ENCODE results near the gene WDR1. TPM values are rescaled to one million over a fixed set of nuclear protein-coding genes. Genes with fewer than 3 reads are reported as not detected.

Gene WDR1
- total and polyA plus RNA-seq, 2 donors (not counting 3 experiments of a cell fraction or from before 2014, with no cell fraction given), result 590 to 660 TPM

GRCh38 chr4:10105920-10106319, 10.7 kb downstream of the WDR1 start:
- peaks cover 98% of the 10 kb centered on the region for H3K79me2 ChIP-seq (ENCODE audit: control insufficient read depth, insufficient read depth, low read length)
- intact Hi-C loops (cut with micrococcal nuclease) (loop anchor here (1.0 kb wide), 2 partner anchors 9 to 10 kb away; no protein-coding TSS in a partner anchor), dilution Hi-C loops (cut with MboI; ENCODE audit: extremely low pct_ligation_motif_present, low sequenced_read_pairs) (no loop called here)
- H3K4me1 ChIP-seq (ENCODE audit: control insufficient read depth, extremely low read depth, insufficient read depth, low read length), result peaks cover 48% of the 10 kb centered on the region
- H4K20me1 ChIP-seq (replicated peaks; ENCODE audit: control insufficient read depth, extremely low read depth, insufficient read depth, low read length), result peaks cover 14% of the 10 kb centered on the region
- H2AFZ ChIP-seq (ENCODE audit: low read depth, low read length), result no peak overlapping the region
- DNase-seq (ENCODE audit: low read depth, low spot score), result no peak
- ChIA-PET POLR2A (interaction anchor here (0.8 to 5.6 kb wide), 4 partner anchors 8 to 76 kb away, joined by 6 to 110 read pairs (median 22); partner anchors contain the start of gene WDR1), CTCF (interaction anchor here (1.1 to 7.1 kb wide), 6 partner anchors 10 to 52 kb away, joined by 4 to 40 read pairs (median 6); partner anchors contain the start of gene WDR1)
- peak overlapping the region; percentile 33 for H3K4me2 ChIP-seq (ENCODE audit: insufficient read depth, low read length)
- H3K9me3 ChIP-seq (replicated peaks; ENCODE audit: control insufficient read depth, insufficient read depth, low read length), result no peaks in the 10 kb centered on the region
- H3K27me3 ChIP-seq (ENCODE audit: control insufficient read depth in 2 of 2, insufficient read depth in 2 of 2, low read length in 2 of 2), result no peaks in the 10 kb centered on the region
- no TSS peak for BruUV-seq (replicated peaks)
- FAIRE-seq, result no peak
- peaks cover 19 to 34% of the 10 kb centered on the region in 2 experiments for H3K36me3 ChIP-seq (ENCODE audit: control insufficient read depth in 2 of 2, extremely low read depth in 1 of 2, insufficient read depth in 2 of 2, low read length in 2 of 2)
- peak overlapping the region; percentile 58 for H3K27ac ChIP-seq (ENCODE audit: insufficient read depth, low read depth, low read length)
- no peaks in the 10 kb centered on the region for H3K9me1 ChIP-seq (replicated peaks; ENCODE audit: control insufficient read depth, extremely low read depth, insufficient read depth, low read length)
- no peak overlapping the region for H3K9ac ChIP-seq (replicated peaks; ENCODE audit: extremely low read depth, insufficient read depth, low read length)
- no peak overlapping the region for H3K4me3 ChIP-seq (replicated peaks in 1 of 3; ENCODE audit: insufficient read depth in 1 of 3, low read depth in 1 of 3, low read length in 3 of 3)
- TF ChIP-seq POLR2A (IDR thresholded peaks at IDR 0.05; ENCODE audit: low read depth, low read length) (peak; percentile 31), MAX (IDR thresholded peaks at IDR 0.05; ENCODE audit: insufficient read depth, insufficient read length) (no peak), CTCF (IDR thresholded peaks at IDR 0.05; ENCODE audit: extremely low read depth in 1 of 2, insufficient read depth in 1 of 2, low read depth in 1 of 2, low read length in 2 of 2) (no peak)

GRCh38 chr4:10105421-10105820, 11.2 kb downstream of the WDR1 start:
- Histone ChIP-seq H2AFZ (ENCODE audit: low read depth, low read length) (no peak overlapping the region), H3K9me1 (replicated peaks; ENCODE audit: control insufficient read depth, extremely low read depth, insufficient read depth, low read length) (no peaks in the 10 kb centered on the region), H3K9ac (replicated peaks; ENCODE audit: extremely low read depth, insufficient read depth, low read length) (no peak overlapping the region), H4K20me1 (replicated peaks; ENCODE audit: control insufficient read depth, extremely low read depth, insufficient read depth, low read length) (peaks cover 14% of the 10 kb centered on the region), H3K79me2 (ENCODE audit: control insufficient read depth, insufficient read depth, low read length) (peaks cover 98% of the 10 kb centered on the region), H3K4me1 (ENCODE audit: control insufficient read depth, extremely low read depth, insufficient read depth, low read length) (peaks cover 46% of the 10 kb centered on the region), H3K9me3 (replicated peaks; ENCODE audit: control insufficient read depth, insufficient read depth, low read length) (no peaks in the 10 kb centered on the region), H3K4me3 (replicated peaks in 1 of 3; ENCODE audit: insufficient read depth in 1 of 3, low read depth in 1 of 3, low read length in 3 of 3) (no peak overlapping the region), H3K36me3 (ENCODE audit: control insufficient read depth in 2 of 2, extremely low read depth in 1 of 2, insufficient read depth in 2 of 2, low read length in 2 of 2) (peaks cover 19 to 34% of the 10 kb centered on the region in 2 experiments), H3K27me3 (ENCODE audit: control insufficient read depth in 2 of 2, insufficient read depth in 2 of 2, low read length in 2 of 2) (no peaks in the 10 kb centered on the region), H3K4me2 (ENCODE audit: insufficient read depth, low read length) (no peak overlapping the region), H3K27ac (ENCODE audit: insufficient read depth, low read depth, low read length) (no peak overlapping the region)
- intact Hi-C loops (cut with micrococcal nuclease) (no loop called here), dilution Hi-C loops (cut with MboI; ENCODE audit: extremely low pct_ligation_motif_present, low sequenced_read_pairs) (no loop called here)
- ChIA-PET POLR2A (interaction anchor here (0.8 to 5.6 kb wide), 4 partner anchors 7 to 76 kb away, joined by 6 to 110 read pairs (median 22); partner anchors contain the start of gene WDR1), CTCF (interaction anchor here (1.4 to 2.1 kb wide), 3 partner anchors 9 to 12 kb away, joined by 4 to 6 read pairs (median 5); partner anchors contain the start of gene WDR1)
- DNase-seq (ENCODE audit: low read depth, low spot score) (no peak), FAIRE-seq (no peak)
- TF ChIP-seq POLR2A (IDR thresholded peaks at IDR 0.05; ENCODE audit: low read depth, low read length) (no peak), EZH2 (IDR thresholded peaks at IDR 0.05; ENCODE audit: borderline replicate concordance, low read depth, low read length, severe bottlenecking) (no peak), MYC (IDR thresholded peaks at IDR 0.05; ENCODE audit: low read depth, low read length) (no peak), POLR2AphosphoS5 (IDR thresholded peaks at IDR 0.05; ENCODE audit: insufficient read depth, low read depth, low read length) (no peak), GATA2 (IDR thresholded peaks at IDR 0.05; ENCODE audit: insufficient read depth, insufficient read length, low read depth, low read length) (no peak), MAX (IDR thresholded peaks at IDR 0.05; ENCODE audit: insufficient read depth, insufficient read length) (no peak), FOS (IDR thresholded peaks at IDR 0.05; ENCODE audit: borderline replicate concordance, insufficient read depth, low read length) (no peak), CTCF (IDR thresholded peaks at IDR 0.05; ENCODE audit: extremely low read depth in 1 of 2, insufficient read depth in 1 of 2, low read depth in 1 of 2, low read length in 2 of 2) (no peak), JUN (IDR thresholded peaks at IDR 0.05; ENCODE audit: borderline replicate concordance, insufficient read depth, insufficient read length, low read depth) (no peak)
- BruUV-seq (replicated peaks), result no TSS peak
